ENCODE measurements around the gene KRT6A.

GRCh38 chr12:52527121-52527800 is 34.2 kb upstream of the KRT6A start:
- TF ChIP-seq, protein P1, sequence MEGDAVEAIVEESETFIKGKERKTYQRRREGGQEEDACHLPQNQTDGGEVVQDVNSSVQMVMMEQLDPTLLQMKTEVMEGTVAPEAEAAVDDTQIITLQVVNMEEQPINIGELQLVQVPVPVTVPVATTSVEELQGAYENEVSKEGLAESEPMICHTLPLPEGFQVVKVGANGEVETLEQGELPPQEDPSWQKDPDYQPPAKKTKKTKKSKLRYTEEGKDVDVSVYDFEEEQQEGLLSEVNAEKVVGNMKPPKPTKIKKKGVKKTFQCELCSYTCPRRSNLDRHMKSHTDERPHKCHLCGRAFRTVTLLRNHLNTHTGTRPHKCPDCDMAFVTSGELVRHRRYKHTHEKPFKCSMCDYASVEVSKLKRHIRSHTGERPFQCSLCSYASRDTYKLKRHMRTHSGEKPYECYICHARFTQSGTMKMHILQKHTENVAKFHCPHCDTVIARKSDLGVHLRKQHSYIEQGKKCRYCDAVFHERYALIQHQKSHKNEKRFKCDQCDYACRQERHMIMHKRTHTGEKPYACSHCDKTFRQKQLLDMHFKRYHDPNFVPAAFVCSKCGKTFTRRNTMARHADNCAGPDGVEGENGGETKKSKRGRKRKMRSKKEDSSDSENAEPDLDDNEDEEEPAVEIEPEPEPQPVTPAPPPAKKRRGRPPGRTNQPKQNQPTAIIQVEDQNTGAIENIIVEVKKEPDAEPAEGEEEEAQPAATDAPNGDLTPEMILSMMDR (IDR thresholded peaks at IDR 0.05): no peak
- TF ChIP-seq EZH2 (IDR thresholded peaks at IDR 0.05; ENCODE audit: borderline replicate concordance, insufficient read depth, low read depth, low read length, poor library complexity, severe bottlenecking): no peak

Data from B cell (primary cell).